D341Med (cell line): Measurements from ENCODE around the gene MEPE.
"Not testable (repeated sequence)": the region's sequence is repeated elsewhere in the genome, so short reads cannot be mapped to it uniquely, and the experiment has no call there.

Experiments used
- DNase-seq: peaks from one replicate; pipeline ENCODE4 v3.0.0; 2012; ENCODE audit warnings: low spot score

MEPE gene

DNA sequence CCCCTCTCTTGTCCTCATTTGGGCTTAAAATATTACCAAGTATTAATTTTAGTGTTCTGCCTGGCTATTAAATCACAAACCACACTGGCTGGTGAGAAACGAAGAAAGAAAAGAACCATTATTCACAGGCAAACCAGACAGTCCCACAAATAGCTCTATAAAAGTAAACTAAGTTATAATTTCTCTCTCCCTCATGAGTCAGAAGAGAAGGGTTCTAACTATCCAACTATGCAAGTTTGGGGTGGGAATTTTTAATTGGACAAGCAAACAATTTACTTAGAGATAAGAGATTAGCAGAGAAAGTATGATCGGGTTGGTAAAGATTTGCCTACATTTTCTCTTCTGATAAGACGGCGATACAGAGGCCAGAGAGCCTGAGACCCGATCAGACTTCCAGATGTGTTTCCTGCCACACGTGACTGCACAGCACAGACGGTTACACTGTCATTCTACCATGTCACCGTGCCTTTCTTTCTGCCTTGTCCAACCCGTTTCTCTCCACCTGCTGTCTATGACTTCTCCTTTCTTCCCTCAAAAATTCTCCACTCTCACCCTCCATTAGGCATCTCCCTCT, 52.3 kb downstream of the MEPE start:
- no peak for DNase-seq

- DNase-seq: no peak
Observed at GRCh38 chr4:87886083-87886482, 53.3 kb downstream of the MEPE start.

- DNase-seq: not testable (repeated sequence)
Observed at GRCh38 chr4:87890753-87891152, 58.0 kb downstream of the MEPE start.

DNA sequence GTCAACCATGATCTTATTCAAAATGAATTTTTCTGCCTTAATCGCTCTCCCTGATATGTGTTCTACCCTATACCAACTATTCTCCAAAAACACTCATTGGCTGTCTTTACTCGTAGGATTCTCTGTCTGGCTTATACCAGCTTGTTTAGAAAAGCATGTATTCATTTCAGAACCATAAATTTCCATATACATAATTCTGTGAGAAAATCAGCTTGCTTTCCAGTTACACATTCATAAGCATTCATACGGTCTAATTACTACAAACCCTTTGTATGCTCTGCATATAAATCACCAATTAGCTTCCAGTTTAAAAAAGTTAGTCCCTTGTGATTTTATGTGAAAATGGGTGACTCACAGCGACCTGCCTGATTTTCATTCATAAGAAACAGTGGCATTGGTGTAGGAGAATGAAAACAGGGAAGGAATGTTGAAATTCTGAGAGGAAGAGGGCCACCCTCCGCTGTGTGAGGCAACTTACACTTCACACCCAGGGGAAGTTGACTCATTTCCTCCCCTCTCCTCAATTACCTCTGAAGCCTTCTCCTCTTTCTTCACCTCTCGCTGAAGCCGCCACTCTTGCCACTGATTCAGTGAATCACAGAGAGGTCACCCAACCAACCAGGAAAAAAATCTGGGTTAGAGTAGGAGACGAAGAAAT, 63.3 kb downstream of the MEPE start:
- DNase-seq: no peak
